ENCODE data around the gene TCN1. TPM values are rescaled to one million over a fixed set of nuclear protein-coding genes. Genes with fewer than 3 reads are reported as not detected.

The TCN1 gene
- total and polyA plus RNA-seq, 9 of the 15 experiments (the other 6 are each of a cell fraction or from before 2014, with no cell fraction given) = 0.63 to 25.9 (median 8.0) TPM

DNA sequence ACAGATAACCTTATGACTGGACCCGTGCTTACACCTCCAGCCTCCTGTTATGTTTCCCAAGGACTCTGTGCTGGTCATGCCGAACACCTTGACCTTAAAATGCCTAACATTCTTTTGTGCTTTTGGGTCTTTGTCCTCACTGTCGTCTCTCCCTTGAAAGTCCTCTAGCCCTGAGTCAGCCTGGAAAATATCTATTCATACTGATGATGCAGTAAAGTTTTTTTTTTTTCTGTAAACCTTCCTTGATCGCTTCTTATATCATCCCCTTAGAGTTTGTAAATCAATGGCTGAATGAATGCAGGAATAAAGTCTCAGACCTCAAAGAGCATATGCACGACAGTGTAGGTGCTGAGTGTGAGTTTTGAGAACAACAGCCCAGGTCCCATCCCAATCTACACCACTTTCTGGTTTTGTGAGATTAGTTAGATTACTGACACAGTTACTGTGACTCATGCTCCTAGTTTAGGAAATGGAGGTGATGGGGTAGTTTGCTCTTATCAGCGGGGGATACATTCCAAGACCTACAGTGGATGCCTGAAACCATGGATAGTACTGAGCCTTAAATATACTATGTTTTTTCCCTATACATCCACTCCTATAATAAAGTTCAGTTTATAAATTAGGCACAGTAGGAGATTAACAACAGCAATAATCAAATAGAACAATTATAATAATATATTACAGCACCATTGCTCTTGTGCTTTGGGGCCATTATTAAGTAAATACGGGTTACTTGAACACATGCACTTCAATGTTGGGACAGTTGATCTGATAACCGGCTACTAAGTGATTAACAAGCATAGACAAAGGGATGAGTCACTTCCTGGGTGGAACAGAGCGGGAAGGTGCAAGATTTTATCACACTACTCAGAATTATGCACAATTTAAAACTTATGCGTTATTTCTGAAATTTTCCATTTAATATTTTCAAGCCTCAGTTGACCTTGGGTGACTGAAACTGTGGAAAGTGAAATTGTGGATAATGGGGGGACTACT, 8.6 kb downstream of the TCN1 start (continued):
- TF ChIP-seq, protein P1, sequence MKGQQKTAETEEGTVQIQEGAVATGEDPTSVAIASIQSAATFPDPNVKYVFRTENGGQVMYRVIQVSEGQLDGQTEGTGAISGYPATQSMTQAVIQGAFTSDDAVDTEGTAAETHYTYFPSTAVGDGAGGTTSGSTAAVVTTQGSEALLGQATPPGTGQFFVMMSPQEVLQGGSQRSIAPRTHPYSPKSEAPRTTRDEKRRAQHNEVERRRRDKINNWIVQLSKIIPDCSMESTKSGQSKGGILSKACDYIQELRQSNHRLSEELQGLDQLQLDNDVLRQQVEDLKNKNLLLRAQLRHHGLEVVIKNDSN (CRISPR knock-in tag; IDR thresholded peaks at IDR 0.05) = no peak
- TF ChIP-seq ZNF311 (CRISPR knock-in tag; IDR thresholded peaks at IDR 0.05) (no peak), ZNF146 (CRISPR knock-in tag; IDR thresholded peaks at IDR 0.05; ENCODE audit: unreplicated experiment) (no peak), RBM25 (IDR thresholded peaks at IDR 0.05; ENCODE audit: low read depth, low read length, severe bottlenecking) (peak; percentile 54), TEAD1 (CRISPR knock-in tag; IDR thresholded peaks at IDR 0.05) (peak; percentile 67 to 97; a peak in 3 of 4 replicates), MAFK (IDR thresholded peaks at IDR 0.05; ENCODE audit: low read length) (0 out of 2 replicates have a peak, but pooled peaks have one; percentile 31), NFIX (CRISPR knock-in tag; IDR thresholded peaks at IDR 0.05; ENCODE audit: low read depth) (no peak), ZNF561 (CRISPR knock-in tag; conservative IDR thresholded peaks at IDR 0.05) (0 out of 2 replicates have a peak, but pooled peaks have one; percentile 49)
- TF ChIP-seq, protein P2, sequence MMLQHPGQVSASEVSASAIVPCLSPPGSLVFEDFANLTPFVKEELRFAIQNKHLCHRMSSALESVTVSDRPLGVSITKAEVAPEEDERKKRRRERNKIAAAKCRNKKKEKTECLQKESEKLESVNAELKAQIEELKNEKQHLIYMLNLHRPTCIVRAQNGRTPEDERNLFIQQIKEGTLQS (IDR thresholded peaks at IDR 0.05) = peak; percentile 90
- TF ChIP-seq, protein P2 (CRISPR knock-in tag; conservative IDR thresholded peaks at IDR 0.05) = no peak
- TF ChIP-seq, protein P3, sequence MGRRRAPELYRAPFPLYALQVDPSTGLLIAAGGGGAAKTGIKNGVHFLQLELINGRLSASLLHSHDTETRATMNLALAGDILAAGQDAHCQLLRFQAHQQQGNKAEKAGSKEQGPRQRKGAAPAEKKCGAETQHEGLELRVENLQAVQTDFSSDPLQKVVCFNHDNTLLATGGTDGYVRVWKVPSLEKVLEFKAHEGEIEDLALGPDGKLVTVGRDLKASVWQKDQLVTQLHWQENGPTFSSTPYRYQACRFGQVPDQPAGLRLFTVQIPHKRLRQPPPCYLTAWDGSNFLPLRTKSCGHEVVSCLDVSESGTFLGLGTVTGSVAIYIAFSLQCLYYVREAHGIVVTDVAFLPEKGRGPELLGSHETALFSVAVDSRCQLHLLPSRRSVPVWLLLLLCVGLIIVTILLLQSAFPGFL (CRISPR knock-in tag; IDR thresholded peaks at IDR 0.05) = no peak
- TF ChIP-seq, protein P4, sequence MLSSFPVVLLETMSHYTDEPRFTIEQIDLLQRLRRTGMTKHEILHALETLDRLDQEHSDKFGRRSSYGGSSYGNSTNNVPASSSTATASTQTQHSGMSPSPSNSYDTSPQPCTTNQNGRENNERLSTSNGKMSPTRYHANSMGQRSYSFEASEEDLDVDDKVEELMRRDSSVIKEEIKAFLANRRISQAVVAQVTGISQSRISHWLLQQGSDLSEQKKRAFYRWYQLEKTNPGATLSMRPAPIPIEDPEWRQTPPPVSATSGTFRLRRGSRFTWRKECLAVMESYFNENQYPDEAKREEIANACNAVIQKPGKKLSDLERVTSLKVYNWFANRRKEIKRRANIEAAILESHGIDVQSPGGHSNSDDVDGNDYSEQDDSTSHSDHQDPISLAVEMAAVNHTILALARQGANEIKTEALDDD (IDR thresholded peaks at IDR 0.05) = peak; percentile 98
- TF ChIP-seq, protein P5, sequence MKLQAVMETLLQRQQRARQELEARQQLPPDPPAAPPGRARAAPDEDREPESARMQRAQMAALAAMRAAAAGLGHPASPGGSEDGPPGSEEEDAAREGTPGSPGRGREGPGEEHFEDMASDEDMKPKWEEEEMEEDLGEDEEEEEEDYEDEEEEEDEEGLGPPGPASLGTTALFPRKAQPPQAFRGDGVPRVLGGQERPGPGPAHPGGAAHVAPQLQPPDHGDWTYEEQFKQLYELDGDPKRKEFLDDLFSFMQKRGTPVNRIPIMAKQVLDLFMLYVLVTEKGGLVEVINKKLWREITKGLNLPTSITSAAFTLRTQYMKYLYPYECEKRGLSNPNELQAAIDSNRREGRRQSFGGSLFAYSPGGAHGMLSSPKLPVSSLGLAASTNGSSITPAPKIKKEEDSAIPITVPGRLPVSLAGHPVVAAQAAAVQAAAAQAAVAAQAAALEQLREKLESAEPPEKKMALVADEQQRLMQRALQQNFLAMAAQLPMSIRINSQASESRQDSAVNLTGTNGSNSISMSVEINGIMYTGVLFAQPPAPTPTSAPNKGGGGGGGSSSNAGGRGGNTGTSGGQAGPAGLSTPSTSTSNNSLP (IDR thresholded peaks at IDR 0.05; ENCODE audit: borderline replicate concordance, low read depth, low read length) = peak; percentile 63; the same call in 1 of the 2 replicates

Measured in K562 (cell line).